MCF 10A (cell line): ENCODE data around the gene PRB4. TPM values are rescaled to one million over a fixed set of nuclear protein-coding genes. Genes with fewer than 3 reads are reported as not detected.
A peak's percentile ranks its signal among the peaks of the same experiment; 100 is the strongest.

Experiments
- BruUV-seq: library from RNA; stranded (reverse); fragments of 400-500 nt; replicated peaks from 2 replicates; lab custom pipeline; 2021; lab: Mats Ljungman, UMichigan
- CTCF ChIA-PET: fragments of 300-600 bp; sonication (Branson Sonifier 250); formaldehyde crosslinking; extraction: SDS; loops from one replicate; lab custom pipeline; 2021; ENCODE audit warnings: antibody characterized with exemption, inconsistent platforms; lab: Yijun Ruan, JAX
- POLR2A ChIA-PET: fragments of 300-600, 350-650 bp; sonication (Branson Sonifier 250); formaldehyde crosslinking; extraction: SDS; loops from one replicate; lab custom pipeline; 2020; ENCODE audit warnings: antibody characterized with exemption, inconsistent platforms; lab: Yijun Ruan, JAX
- DNase-seq: peaks from one replicate; pipeline ENCODE4 v3.0.0-alpha.2; 2018; ENCODE audit not compliant: unreplicated experiment
- H3K27ac Mint-ChIP-seq: one replicate; pipeline ENCODE4 v1.8.0; 2022; ENCODE audit warnings: mild to moderate bottlenecking, low read depth, mixed read lengths; ENCODE audit not compliant: unreplicated experiment
- H3K27me3 Mint-ChIP-seq: one replicate; pipeline ENCODE4 v1.8.0; 2022; ENCODE audit warnings: mixed read lengths; ENCODE audit not compliant: insufficient read depth, unreplicated experiment
- H3K36me3 Mint-ChIP-seq: one replicate; pipeline ENCODE4 v1.8.0; 2022; ENCODE audit warnings: mild to moderate bottlenecking, moderate library complexity, mixed read lengths; ENCODE audit not compliant: insufficient read depth, unreplicated experiment
- H3K4me1 Mint-ChIP-seq: one replicate; pipeline ENCODE4 v1.8.0; 2022; ENCODE audit warnings: mixed read lengths; ENCODE audit not compliant: insufficient read depth, unreplicated experiment
- H3K4me3 Mint-ChIP-seq: one replicate; pipeline ENCODE4 v1.8.0; 2022; ENCODE audit warnings: mild to moderate bottlenecking, moderate library complexity, mixed read lengths; ENCODE audit not compliant: unreplicated experiment
- H3K9me3 Mint-ChIP-seq: one replicate; pipeline ENCODE4 v1.8.0; 2022; ENCODE audit warnings: mixed read lengths; ENCODE audit not compliant: unreplicated experiment
- CTCF ChIP-seq: fragments of 200-600 bp; IDR thresholded peaks from one replicate; pipeline ENCODE4 v1.8.0; 2022; ENCODE audit warnings: antibody characterized with exemption, mild to moderate bottlenecking; ENCODE audit not compliant: unreplicated experiment
- intact Hi-C: fragments of 100-400 bp; cut with micrococcal nuclease; formaldehyde crosslinking; loops from 2 replicates; pipeline ENCODE4 v1.14.1; 2022
- total RNA-seq: library from RNA; stranded (reverse); gene quantifications from 2 replicates; pipeline ENCODE4 v1.2.3, GENCODE V29; 2022

PRB4 gene
- total RNA-seq, 1 experiment from 2014 or later, result not detected

- DNase-seq, result no peak
- H3K27ac Mint-ChIP-seq, result no peak overlapping the region
- CTCF ChIA-PET, result no interaction called here
- H3K9me3 Mint-ChIP-seq, result no peaks in the 10 kb centered on the region
- no peaks in the 10 kb centered on the region for H3K27me3 Mint-ChIP-seq
- H3K36me3 Mint-ChIP-seq, result no peaks in the 10 kb centered on the region
- no peak overlapping the region for H3K4me3 Mint-ChIP-seq
- H3K4me1 Mint-ChIP-seq, result no peaks in the 10 kb centered on the region
- no peak for TF ChIP-seq CTCF
- intact Hi-C loops, result no loop called here
- POLR2A ChIA-PET, result interaction anchor here (0.6 kb wide), 1 partner anchor 109 kb away, joined by 3 read pairs; no protein-coding TSS in a partner anchor
- no TSS peak for BruUV-seq
Observed at GRCh38 chr12:11344500-11344899, 34.3 kb upstream of the PRB4 start.

- ChIA-PET CTCF (interaction anchor here (0.6 to 1.4 kb wide), 2 partner anchors 96 to 162 kb away, joined by 3 read pairs; no protein-coding TSS in a partner anchor), POLR2A (no interaction called here)
- Mint-ChIP-seq H3K36me3 (no peaks in the 10 kb centered on the region), H3K27me3 (no peaks in the 10 kb centered on the region), H3K4me3 (no peak overlapping the region), H3K4me1 (no peaks in the 10 kb centered on the region), H3K27ac (no peak overlapping the region), H3K9me3 (peaks cover 6% of the 10 kb centered on the region)
- no TSS peak for BruUV-seq
- no peak for TF ChIP-seq CTCF
- no peak for DNase-seq
- intact Hi-C loops, result no loop called here
Observed at GRCh38 chr12:11324426-11324825, 14.2 kb upstream of the PRB4 start.

- DNase-seq, result no peak
- H3K4me1 Mint-ChIP-seq, result no peaks in the 10 kb centered on the region
- POLR2A ChIA-PET, result no interaction called here
Observed at GRCh38 chr12:11321980-11322379, 11.7 kb upstream of the PRB4 start.

GRCh38 chr12:11307143-11307542 is 3.1 kb downstream of the PRB4 start:
- BruUV-seq, result no TSS peak
- Mint-ChIP-seq H3K27me3 (no peaks in the 10 kb centered on the region), H3K9me3 (no peaks in the 10 kb centered on the region), H3K4me3 (no peak overlapping the region), H3K36me3 (no peaks in the 10 kb centered on the region), H3K27ac (no peak overlapping the region), H3K4me1 (no peaks in the 10 kb centered on the region)
- ChIA-PET POLR2A (no interaction called here), CTCF (interaction anchor here (0.6 to 0.9 kb wide), 2 partner anchors 40 to 179 kb away, joined by 3 read pairs; no protein-coding TSS in a partner anchor)
- peak; percentile 8 for DNase-seq
- no peak for TF ChIP-seq CTCF
- intact Hi-C loops, result no loop called here

More at GRCh38 chr12:11321980-11322379, 11.7 kb upstream of the PRB4 start:
- Mint-ChIP-seq H3K27me3 (no peaks in the 10 kb centered on the region), H3K9me3 (peaks cover 6% of the 10 kb centered on the region), H3K4me3 (no peak overlapping the region), H3K27ac (no peak overlapping the region), H3K36me3 (no peaks in the 10 kb centered on the region)
- BruUV-seq, result no TSS peak
- intact Hi-C loops, result no loop called here
- CTCF ChIA-PET, result no interaction called here
- no peak for TF ChIP-seq CTCF
